ENCODE results near the gene IFNGR1.

DNA sequence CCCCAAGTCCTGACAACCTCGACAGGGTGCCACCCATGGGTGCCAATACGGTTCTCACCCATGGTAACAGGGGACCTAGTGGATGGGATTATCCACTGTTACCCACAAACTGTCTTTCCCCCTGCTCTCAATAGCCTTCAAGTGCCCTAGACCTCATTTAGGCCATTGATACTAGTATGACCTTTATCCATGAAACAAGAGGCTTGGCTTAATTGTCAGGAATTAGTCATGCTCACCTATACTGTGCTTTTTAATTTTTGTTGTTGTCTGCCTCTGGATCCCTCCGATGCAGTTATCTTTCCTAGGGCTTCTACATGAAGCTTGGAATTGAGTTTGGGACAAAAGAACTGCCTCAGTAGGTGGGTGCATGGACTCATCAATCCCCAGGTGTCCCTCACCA, 33.9 kb downstream of the IFNGR1 start:
- TF ChIP-seq, protein P1, sequence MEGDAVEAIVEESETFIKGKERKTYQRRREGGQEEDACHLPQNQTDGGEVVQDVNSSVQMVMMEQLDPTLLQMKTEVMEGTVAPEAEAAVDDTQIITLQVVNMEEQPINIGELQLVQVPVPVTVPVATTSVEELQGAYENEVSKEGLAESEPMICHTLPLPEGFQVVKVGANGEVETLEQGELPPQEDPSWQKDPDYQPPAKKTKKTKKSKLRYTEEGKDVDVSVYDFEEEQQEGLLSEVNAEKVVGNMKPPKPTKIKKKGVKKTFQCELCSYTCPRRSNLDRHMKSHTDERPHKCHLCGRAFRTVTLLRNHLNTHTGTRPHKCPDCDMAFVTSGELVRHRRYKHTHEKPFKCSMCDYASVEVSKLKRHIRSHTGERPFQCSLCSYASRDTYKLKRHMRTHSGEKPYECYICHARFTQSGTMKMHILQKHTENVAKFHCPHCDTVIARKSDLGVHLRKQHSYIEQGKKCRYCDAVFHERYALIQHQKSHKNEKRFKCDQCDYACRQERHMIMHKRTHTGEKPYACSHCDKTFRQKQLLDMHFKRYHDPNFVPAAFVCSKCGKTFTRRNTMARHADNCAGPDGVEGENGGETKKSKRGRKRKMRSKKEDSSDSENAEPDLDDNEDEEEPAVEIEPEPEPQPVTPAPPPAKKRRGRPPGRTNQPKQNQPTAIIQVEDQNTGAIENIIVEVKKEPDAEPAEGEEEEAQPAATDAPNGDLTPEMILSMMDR (IDR thresholded peaks at IDR 0.05), result no peak
- no peak for TF ChIP-seq ZFX (IDR thresholded peaks at IDR 0.05; ENCODE audit: borderline replicate concordance)
